Naive thymus-derived CD4-positive, alpha-beta T cell (primary cell): ENCODE data around the gene PLEKHB2. TPM values are rescaled to one million over a fixed set of nuclear protein-coding genes. Genes with fewer than 3 reads are reported as not detected.

ENCODE experiments used
- ATAC-seq: fragments of 150-1000 bp; cut with Tn5 transposase; 2 replicates; pipeline ENCODE4 v1.10.0; 2021; ENCODE audit warnings: mild to moderate bottlenecking, moderate library complexity
- CTCF ChIA-PET: fragments of 350-600 bp; sonication (Branson Sonifier 250); formaldehyde crosslinking; loops from one replicate; lab custom pipeline; 2021; ENCODE audit warnings: antibody characterized with exemption; lab: Charles Lee
- POLR2A ChIA-PET: fragments of 350-600 bp; sonication (Branson Sonifier 250); formaldehyde crosslinking; loops from one replicate; lab custom pipeline; 2021; ENCODE audit warnings: antibody characterized with exemption, inconsistent platforms; lab: Charles Lee
- DNase-seq, 9 donors: peaks; one replicate each; pipeline versions ENCODE4 v3.0.0 to v3.0.0-alpha.2; 2020 to 2022; ENCODE audit warnings: mixed read lengths in 1 of 9
- H3K27ac ChIP-seq: one replicate; pipeline ENCODE4 v1.7.0; 2013; ENCODE audit warnings: mild to moderate bottlenecking, low read depth, low read length, moderate library complexity
- H3K27me3 ChIP-seq, 2 donors: one replicate each; pipeline ENCODE4 v1.7.0; 2013; ENCODE audit warnings: low read length in 2 of 2, mild to moderate bottlenecking in 2 of 2, moderate library complexity in 2 of 2; ENCODE audit not compliant: control insufficient read depth in 2 of 2, insufficient read depth in 2 of 2
- H3K36me3 ChIP-seq, 3 experiments: 1 replicate in 2 of 3; 2 replicates in 1 of 3; pipeline ENCODE4 v1.7.0; 2013; ENCODE audit warnings: low read length in 3 of 3, mild to moderate bottlenecking in 3 of 3, moderate library complexity in 1 of 3; ENCODE audit not compliant: insufficient read depth in 3 of 3, control insufficient read depth in 2 of 3
- H3K4me1 ChIP-seq, 2 donors: one replicate each; pipeline ENCODE4 v1.7.0; 2013; ENCODE audit warnings: low read length in 2 of 2, mild to moderate bottlenecking in 2 of 2, moderate library complexity in 1 of 2; ENCODE audit not compliant: control insufficient read depth in 2 of 2, insufficient read depth in 2 of 2
- H3K4me3 ChIP-seq: 2 replicates; pipeline ENCODE4 v1.7.0; 2013; ENCODE audit warnings: mild to moderate bottlenecking, low read length
- H3K9me3 ChIP-seq, 3 experiments: 1 replicate in 2 of 3; 2 replicates in 1 of 3; pipeline ENCODE4 v1.7.0; 2013; ENCODE audit warnings: low read length in 3 of 3; ENCODE audit not compliant: control insufficient read depth in 2 of 3
- H3K27ac Mint-ChIP-seq, 9 donors: one replicate each; pipeline ENCODE4 v1.8.0; 2020 to 2022; ENCODE audit warnings: mixed read lengths in 9 of 9, mild to moderate bottlenecking in 8 of 9, moderate library complexity in 5 of 9, inconsistent platforms in 2 of 9
- H3K27me3 Mint-ChIP-seq, 5 donors: one replicate each; pipeline ENCODE4 v1.8.0; 2021 to 2022; ENCODE audit warnings: mixed read lengths in 5 of 5, mild to moderate bottlenecking in 1 of 5
- H3K36me3 Mint-ChIP-seq, 5 donors: one replicate each; pipeline ENCODE4 v1.8.0; 2020 to 2022; ENCODE audit warnings: mixed read lengths in 5 of 5, mild to moderate bottlenecking in 3 of 5, inconsistent platforms in 1 of 5
- H3K4me1 Mint-ChIP-seq, 7 donors: one replicate each; pipeline ENCODE4 v1.8.0; 2020 to 2022; ENCODE audit warnings: mixed read lengths in 7 of 7, mild to moderate bottlenecking in 3 of 7, inconsistent platforms in 1 of 7
- H3K4me3 Mint-ChIP-seq, 10 donors: one replicate each; pipeline ENCODE4 v1.8.0; 2020 to 2022; ENCODE audit warnings: mild to moderate bottlenecking in 10 of 10, mixed read lengths in 10 of 10, moderate library complexity in 6 of 10, inconsistent platforms in 2 of 10
- H3K9me3 Mint-ChIP-seq, 11 donors: one replicate each; pipeline ENCODE4 v1.8.0; 2020 to 2022; ENCODE audit warnings: mixed read lengths in 11 of 11, mild to moderate bottlenecking in 4 of 11, inconsistent platforms in 1 of 11, moderate library complexity in 1 of 11
- intact Hi-C, 2 donors: fragments of 100-400 bp; cut with micrococcal nuclease; formaldehyde crosslinking; loops; one replicate each; pipeline ENCODE4 v1.15.1; 2023
- polyA plus RNA-seq, 2 donors: library from polyadenylated mRNA; unstranded; fragments of 300-500 nt; fragmentation: Illumina TruSeq; gene quantifications; one replicate each; pipeline ENCODE4 v1.2.3, GENCODE V29; 2021
- total RNA-seq, 6 experiments: library from RNA in 5 of 6; stranded (reverse) in 5 of 6; gene quantifications; 1 replicate in 5 of 6; 2 replicates in 1 of 6; pipeline ENCODE4 v1.2.3 and lab custom pipeline; 2021 to 2026

PLEKHB2 gene
- total and polyA plus RNA-seq, 7 experiments from 2014 or later: 43.1 to 92.3 (median 64.4) TPM

DNA sequence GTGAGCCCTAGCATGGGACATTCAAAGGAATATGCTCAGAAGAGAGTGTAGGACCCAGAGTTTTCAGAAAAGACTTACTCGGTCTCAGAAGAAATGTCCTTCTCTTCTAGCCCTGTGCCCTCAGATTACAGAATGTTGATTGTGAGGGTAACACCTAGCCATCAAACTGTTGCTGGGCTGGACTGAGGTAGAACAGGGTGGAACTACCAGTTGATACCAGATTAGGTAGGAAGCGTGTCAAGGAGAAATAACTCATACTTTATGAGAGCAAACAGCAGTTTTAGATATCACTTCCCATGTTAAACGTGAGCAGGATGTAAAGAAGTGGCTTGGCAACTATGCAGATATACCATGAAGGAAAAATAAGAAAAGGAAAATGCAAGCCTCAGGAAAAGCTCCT, 22.8 kb downstream of the PLEKHB2 start:
- H3K36me3 ChIP-seq: peaks cover 12 to 65% (median 23%) of the 10 kb centered on the region in 3 experiments
- H3K27ac Mint-ChIP-seq: peak overlapping the region in 2 of 9 donors; percentile 20 to 22

DNA sequence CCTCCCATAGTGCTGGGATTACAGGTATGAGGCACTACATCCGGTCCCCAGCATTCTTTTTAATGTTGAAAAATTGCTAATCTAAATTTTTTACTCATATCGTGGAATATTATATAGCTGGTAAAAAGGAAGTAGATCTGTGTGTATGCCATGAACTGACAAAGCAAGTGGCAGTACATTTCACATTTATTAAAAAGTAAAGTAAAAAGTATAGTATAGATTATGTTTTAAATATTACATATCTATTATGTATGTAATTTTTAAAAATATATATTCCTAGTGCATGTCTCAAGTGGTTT, 25.1 kb downstream of the PLEKHB2 start:
- ChIA-PET CTCF (no interaction called here), POLR2A (no interaction called here)
- Histone ChIP-seq H3K27ac (no peak overlapping the region), H3K4me3 (no peak overlapping the region), H3K4me1 (no peaks in the 10 kb centered on the region), H3K27me3 (no peaks in the 10 kb centered on the region), H3K36me3 (peaks cover 12 to 64% (median 23%) of the 10 kb centered on the region in 3 experiments), H3K9me3 (peaks cover 0 to 3% (median 0%) of the 10 kb centered on the region in 3 experiments)
- Mint-ChIP-seq H3K4me1 (peaks cover 0 to 7% (median 0%) of the 10 kb centered on the region in 7 donors), H3K4me3 (no peak overlapping the region), H3K9me3 (no peaks in the 10 kb centered on the region), H3K27ac (no peak overlapping the region), H3K36me3 (peaks cover 18 to 71% (median 43%) of the 10 kb centered on the region in 5 donors), H3K27me3 (no peaks in the 10 kb centered on the region)
- ATAC-seq (no peak), DNase-seq (no peak)
- intact Hi-C loops: no loop called here

More for the DNA sequence above, 22.8 kb downstream of the PLEKHB2 start:
- intact Hi-C loops: no loop called here
- H3K36me3 Mint-ChIP-seq: peaks cover 18 to 62% (median 49%) of the 10 kb centered on the region in 5 donors
- POLR2A ChIA-PET: no interaction called here
- no peaks in the 10 kb centered on the region for H3K27me3 ChIP-seq
- ATAC-seq (no peak), DNase-seq (no peak)
- H3K9me3 ChIP-seq: peaks cover 0 to 3% (median 0%) of the 10 kb centered on the region in 3 experiments
- no peak overlapping the region for H3K27ac ChIP-seq
- peaks cover 2 to 13% (median 7%) of the 10 kb centered on the region in 7 donors for H3K4me1 Mint-ChIP-seq
- CTCF ChIA-PET: no interaction called here
- no peak overlapping the region for H3K4me3 ChIP-seq
- H3K27me3 Mint-ChIP-seq: no peaks in the 10 kb centered on the region
- no peak overlapping the region for H3K4me3 Mint-ChIP-seq
- no peaks in the 10 kb centered on the region for H3K9me3 Mint-ChIP-seq
- H3K4me1 ChIP-seq: no peaks in the 10 kb centered on the region

DNA sequence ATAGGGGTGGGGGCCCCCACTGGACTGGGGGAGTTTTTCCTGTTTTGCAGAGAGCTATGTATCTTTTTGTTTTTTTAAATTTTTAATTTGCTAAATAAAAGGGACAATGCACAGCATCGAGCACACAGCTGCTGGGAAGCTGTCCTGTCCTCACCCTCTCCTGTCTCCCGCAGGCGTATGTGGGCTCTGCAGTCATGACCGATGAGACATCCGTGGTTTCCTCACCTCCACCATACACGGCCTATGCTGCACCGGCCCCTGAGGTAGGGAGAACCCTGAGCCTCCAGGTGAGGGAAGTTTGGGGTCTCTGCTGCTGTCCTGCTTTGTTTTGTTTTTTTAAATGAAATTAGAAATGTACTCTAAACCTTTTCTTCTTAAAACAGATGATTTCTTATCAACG, 27.6 kb downstream of the PLEKHB2 start:
- peaks cover 0 to 18% (median 7%) of the 10 kb centered on the region in 7 donors for H3K4me1 Mint-ChIP-seq

DNA sequence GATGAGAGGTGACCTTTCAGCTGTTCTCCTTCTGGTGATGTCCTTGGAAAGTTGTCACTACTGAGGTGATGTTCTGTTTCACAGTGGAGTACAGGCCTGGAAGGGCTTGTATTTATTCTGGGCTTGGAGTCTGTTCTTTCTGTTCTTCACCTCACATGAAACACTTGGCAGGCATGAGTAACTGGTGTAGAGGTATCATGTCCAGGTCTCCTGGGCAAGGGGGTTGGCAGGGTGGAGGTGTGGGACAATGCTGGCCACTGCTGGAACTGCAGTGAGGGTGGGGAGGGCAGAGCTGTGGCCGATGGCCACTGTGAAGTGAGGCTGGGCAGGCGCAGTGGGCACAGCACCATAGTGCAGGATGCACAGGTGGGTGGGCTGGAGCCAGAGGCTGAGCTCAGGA, 35.4 kb downstream of the PLEKHB2 start:
- DNase-seq (no peak), ATAC-seq (no peak)
- POLR2A ChIA-PET: no interaction called here
- intact Hi-C loops: no loop called here
- Mint-ChIP-seq H3K9me3 (no peaks in the 10 kb centered on the region), H3K27me3 (no peaks in the 10 kb centered on the region), H3K4me1 (peaks cover 2 to 35% (median 17%) of the 10 kb centered on the region in 7 donors), H3K36me3 (peaks cover 16 to 43% (median 21%) of the 10 kb centered on the region in 5 donors), H3K27ac (peak overlapping the region in 4 of 9 donors; percentile 15 to 59 (median 46)), H3K4me3 (no peak overlapping the region)
- Histone ChIP-seq H3K27me3 (no peaks in the 10 kb centered on the region), H3K4me1 (no peaks in the 10 kb centered on the region), H3K4me3 (no peak overlapping the region), H3K36me3 (peaks cover 3 to 57% (median 16%) of the 10 kb centered on the region in 3 experiments), H3K27ac (no peak overlapping the region), H3K9me3 (no peaks in the 10 kb centered on the region)
- CTCF ChIA-PET: no interaction called here

More for the DNA sequence above, 27.6 kb downstream of the PLEKHB2 start:
- ChIA-PET CTCF (no interaction called here), POLR2A (no interaction called here)
- Mint-ChIP-seq H3K4me3 (no peak overlapping the region), H3K9me3 (no peaks in the 10 kb centered on the region), H3K27ac (peak overlapping the region in 2 of 9 donors; percentile 15 to 49), H3K36me3 (peaks cover 7 to 60% (median 35%) of the 10 kb centered on the region in 5 donors), H3K27me3 (no peaks in the 10 kb centered on the region)
- Histone ChIP-seq H3K4me1 (no peaks in the 10 kb centered on the region), H3K36me3 (peaks cover 5 to 42% (median 7%) of the 10 kb centered on the region in 3 experiments), H3K27me3 (no peaks in the 10 kb centered on the region), H3K9me3 (peaks cover 0 to 3% (median 0%) of the 10 kb centered on the region in 3 experiments), H3K27ac (peak overlapping the region; percentile 18), H3K4me3 (no peak overlapping the region)
- DNase-seq (no peak), ATAC-seq (peak; percentile 44)
- intact Hi-C loops: no loop called here

DNA sequence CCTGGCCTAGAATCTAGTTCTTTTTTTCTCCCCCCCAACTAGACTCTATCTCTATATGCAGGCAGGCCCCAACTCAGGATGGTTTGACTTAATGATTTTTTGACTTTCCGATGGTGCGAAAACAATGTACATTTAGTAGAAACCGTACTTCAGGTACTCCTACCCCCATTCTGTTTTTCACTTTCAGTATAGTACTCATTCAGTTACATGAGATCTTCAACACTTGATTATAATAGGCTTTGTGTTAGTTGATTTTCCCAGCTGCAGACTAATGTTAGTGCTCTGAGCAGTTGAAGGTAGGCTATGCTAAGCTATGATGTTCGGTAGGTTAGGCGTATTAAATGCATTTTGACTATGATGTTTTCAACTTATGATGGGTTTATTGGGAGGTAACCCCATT, 37.7 kb downstream of the PLEKHB2 start:
- Histone ChIP-seq H3K4me1 (no peaks in the 10 kb centered on the region), H3K36me3 (peaks cover 3 to 73% (median 21%) of the 10 kb centered on the region in 3 experiments), H3K27ac (no peak overlapping the region), H3K4me3 (no peak overlapping the region), H3K9me3 (no peaks in the 10 kb centered on the region), H3K27me3 (no peaks in the 10 kb centered on the region)
- no peaks in the 10 kb centered on the region for H3K9me3 Mint-ChIP-seq
- peak overlapping the region in 3 of 9 donors; percentile 20 to 38 (median 29) for H3K27ac Mint-ChIP-seq
- ChIA-PET CTCF (no interaction called here), POLR2A (no interaction called here)
- ATAC-seq: no peak
- no peak for DNase-seq
- no peaks in the 10 kb centered on the region for H3K27me3 Mint-ChIP-seq
- no peak overlapping the region for H3K4me3 Mint-ChIP-seq
- intact Hi-C loops: no loop called here
- H3K4me1 Mint-ChIP-seq: peaks cover 2 to 22% (median 7%) of the 10 kb centered on the region in 7 donors
- peaks cover 16 to 38% (median 21%) of the 10 kb centered on the region in 5 donors for H3K36me3 Mint-ChIP-seq

DNA sequence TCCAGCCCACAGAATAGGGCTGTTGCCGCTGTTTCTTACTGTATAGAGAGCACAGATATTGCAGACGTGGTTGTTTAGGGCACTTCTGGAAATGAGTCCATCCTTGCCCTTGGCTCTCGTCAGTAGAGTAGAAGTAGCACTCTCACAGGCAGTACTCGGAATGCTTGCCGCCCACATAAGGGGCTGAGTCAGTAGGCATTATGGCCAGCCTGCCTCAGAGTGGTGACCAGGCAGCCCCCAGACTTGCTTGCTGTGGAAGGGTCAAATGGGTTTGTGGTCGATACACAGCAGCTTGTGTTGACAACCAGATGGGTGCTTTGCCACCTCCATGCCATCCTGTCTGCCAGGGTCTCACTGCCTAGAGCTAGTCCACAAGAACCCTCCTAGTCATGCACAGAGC, 38.7 kb downstream of the PLEKHB2 start:
- peaks cover 0 to 21% (median 2%) of the 10 kb centered on the region in 7 donors for H3K4me1 Mint-ChIP-seq
- Histone ChIP-seq H3K4me1 (no peaks in the 10 kb centered on the region), H3K27ac (no peak overlapping the region), H3K36me3 (peaks cover 3 to 76% (median 21%) of the 10 kb centered on the region in 3 experiments), H3K4me3 (no peak overlapping the region), H3K9me3 (no peaks in the 10 kb centered on the region), H3K27me3 (no peaks in the 10 kb centered on the region)
- POLR2A ChIA-PET: no interaction called here
- ATAC-seq (no peak), DNase-seq (no peak)
- intact Hi-C loops: no loop called here
- peak overlapping the region in 4 of 9 donors; percentile 2 to 36 (median 21) for H3K27ac Mint-ChIP-seq
- no peak overlapping the region for H3K4me3 Mint-ChIP-seq
- H3K9me3 Mint-ChIP-seq: no peaks in the 10 kb centered on the region
- peaks cover 16 to 35% (median 21%) of the 10 kb centered on the region in 5 donors for H3K36me3 Mint-ChIP-seq
- CTCF ChIA-PET: no interaction called here
- H3K27me3 Mint-ChIP-seq: no peaks in the 10 kb centered on the region

DNA sequence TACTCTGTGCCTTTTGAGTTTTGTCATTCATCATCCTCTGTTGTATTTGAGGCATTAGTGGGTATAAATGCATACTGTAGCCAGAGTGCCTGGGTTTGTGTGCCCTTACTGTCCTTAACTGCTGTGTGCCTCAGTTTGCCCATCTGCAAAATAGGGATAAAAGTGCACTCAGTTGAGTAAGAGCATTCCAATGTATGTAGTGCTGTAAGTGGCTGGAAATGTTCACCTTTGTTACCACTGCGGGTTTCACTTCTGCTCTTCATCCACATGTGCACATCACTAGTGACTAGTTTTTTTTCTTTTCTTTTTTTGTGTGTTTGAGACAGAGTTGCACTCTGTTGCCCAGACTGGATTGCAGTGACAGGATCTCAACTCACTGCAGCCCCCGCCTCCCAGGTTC, 39.9 kb downstream of the PLEKHB2 start:
- no peaks in the 10 kb centered on the region for H3K9me3 Mint-ChIP-seq
- intact Hi-C loops: no loop called here
- peaks cover 6 to 28% (median 14%) of the 10 kb centered on the region in 5 donors for H3K36me3 Mint-ChIP-seq
- ATAC-seq: no peak
- H3K4me3 ChIP-seq: no peak overlapping the region
- H3K27ac Mint-ChIP-seq: no peak overlapping the region
- CTCF ChIA-PET: no interaction called here
- no peak for DNase-seq
- POLR2A ChIA-PET: no interaction called here
- H3K9me3 ChIP-seq: no peaks in the 10 kb centered on the region
- peaks cover 0 to 10% (median 0%) of the 10 kb centered on the region in 7 donors for H3K4me1 Mint-ChIP-seq
- H3K27me3 ChIP-seq: no peaks in the 10 kb centered on the region
- no peak overlapping the region for H3K4me3 Mint-ChIP-seq
- H3K36me3 ChIP-seq: peaks cover 0 to 76% (median 26%) of the 10 kb centered on the region in 3 experiments
- H3K4me1 ChIP-seq: no peaks in the 10 kb centered on the region
- H3K27me3 Mint-ChIP-seq: no peaks in the 10 kb centered on the region
- no peak overlapping the region for H3K27ac ChIP-seq
